ENCODE results near the gene TAX1BP3. TPM values are rescaled to one million over a fixed set of nuclear protein-coding genes. Genes with fewer than 3 reads are reported as not detected.

The TAX1BP3 gene
- total RNA-seq, 1 donor from 2014 or later = 91.2 TPM

DNA sequence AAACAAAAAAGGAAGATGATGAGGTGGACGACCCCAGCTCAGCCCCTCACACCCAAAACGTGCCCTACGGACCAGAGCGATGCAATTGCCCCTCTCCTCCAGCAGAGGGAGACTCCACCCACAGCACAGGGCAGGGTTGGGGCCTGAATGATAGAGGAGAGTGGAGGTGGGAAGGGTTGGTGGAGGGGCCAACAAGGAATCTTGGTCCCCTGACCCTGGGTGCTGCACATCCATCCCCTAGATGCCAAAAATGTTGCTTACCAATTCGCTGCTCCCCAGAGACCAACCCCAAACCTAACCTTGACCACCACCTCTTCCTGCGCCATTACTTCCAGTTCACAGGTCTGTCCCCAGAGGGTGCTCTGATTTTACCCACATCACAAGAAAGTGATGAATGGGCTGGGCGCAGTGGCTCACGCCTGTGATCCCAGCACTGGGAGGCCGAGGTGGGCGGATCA, 14.7 kb upstream of the TAX1BP3 start:
- H3K4me1 Mint-ChIP-seq (ENCODE audit: unreplicated experiment) = no peaks in the 10 kb centered on the region
- H3K9me3 Mint-ChIP-seq = no peaks in the 10 kb centered on the region
- peaks cover 14% of the 10 kb centered on the region for H3K27me3 Mint-ChIP-seq

DNA sequence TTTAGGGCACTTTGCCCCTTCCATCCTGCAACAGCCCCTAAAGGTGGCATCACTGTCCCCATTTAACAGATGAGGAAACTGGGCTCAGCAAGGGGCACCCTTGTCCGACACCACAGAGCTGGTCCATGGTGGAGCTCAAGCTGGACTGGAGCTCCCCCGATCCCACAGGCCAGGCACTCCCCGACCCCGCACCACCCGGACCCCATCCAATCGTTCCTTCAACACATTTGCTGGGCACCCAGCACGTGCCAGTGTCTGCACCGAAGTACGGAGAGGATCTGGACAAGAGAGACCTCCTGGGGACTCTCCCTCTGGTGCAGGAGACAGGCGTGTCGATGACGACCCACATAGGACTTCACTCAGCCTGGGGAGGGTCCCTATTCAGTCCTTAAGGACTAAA, 13.7 kb upstream of the TAX1BP3 start:
- DNase-seq (ENCODE audit: extremely low spot score, unreplicated experiment) = no peak
- Mint-ChIP-seq H3K4me3 (no peak overlapping the region), H3K36me3 (no peaks in the 10 kb centered on the region), H3K4me1 (ENCODE audit: unreplicated experiment) (no peaks in the 10 kb centered on the region), H3K27me3 (peaks cover 19% of the 10 kb centered on the region), H3K27ac (no peak overlapping the region), H3K9me3 (no peaks in the 10 kb centered on the region)
- TF ChIP-seq, protein P1, sequence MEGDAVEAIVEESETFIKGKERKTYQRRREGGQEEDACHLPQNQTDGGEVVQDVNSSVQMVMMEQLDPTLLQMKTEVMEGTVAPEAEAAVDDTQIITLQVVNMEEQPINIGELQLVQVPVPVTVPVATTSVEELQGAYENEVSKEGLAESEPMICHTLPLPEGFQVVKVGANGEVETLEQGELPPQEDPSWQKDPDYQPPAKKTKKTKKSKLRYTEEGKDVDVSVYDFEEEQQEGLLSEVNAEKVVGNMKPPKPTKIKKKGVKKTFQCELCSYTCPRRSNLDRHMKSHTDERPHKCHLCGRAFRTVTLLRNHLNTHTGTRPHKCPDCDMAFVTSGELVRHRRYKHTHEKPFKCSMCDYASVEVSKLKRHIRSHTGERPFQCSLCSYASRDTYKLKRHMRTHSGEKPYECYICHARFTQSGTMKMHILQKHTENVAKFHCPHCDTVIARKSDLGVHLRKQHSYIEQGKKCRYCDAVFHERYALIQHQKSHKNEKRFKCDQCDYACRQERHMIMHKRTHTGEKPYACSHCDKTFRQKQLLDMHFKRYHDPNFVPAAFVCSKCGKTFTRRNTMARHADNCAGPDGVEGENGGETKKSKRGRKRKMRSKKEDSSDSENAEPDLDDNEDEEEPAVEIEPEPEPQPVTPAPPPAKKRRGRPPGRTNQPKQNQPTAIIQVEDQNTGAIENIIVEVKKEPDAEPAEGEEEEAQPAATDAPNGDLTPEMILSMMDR (conservative IDR thresholded peaks at IDR 0.05) = no peak

More for the DNA sequence above, 14.7 kb upstream of the TAX1BP3 start:
- TF ChIP-seq, protein P1 (conservative IDR thresholded peaks at IDR 0.05) = peak; percentile 87
- DNase-seq (ENCODE audit: extremely low spot score, unreplicated experiment) = no peak
- Mint-ChIP-seq H3K36me3 (no peaks in the 10 kb centered on the region), H3K4me3 (no peak overlapping the region), H3K27ac (no peak overlapping the region)

DNA sequence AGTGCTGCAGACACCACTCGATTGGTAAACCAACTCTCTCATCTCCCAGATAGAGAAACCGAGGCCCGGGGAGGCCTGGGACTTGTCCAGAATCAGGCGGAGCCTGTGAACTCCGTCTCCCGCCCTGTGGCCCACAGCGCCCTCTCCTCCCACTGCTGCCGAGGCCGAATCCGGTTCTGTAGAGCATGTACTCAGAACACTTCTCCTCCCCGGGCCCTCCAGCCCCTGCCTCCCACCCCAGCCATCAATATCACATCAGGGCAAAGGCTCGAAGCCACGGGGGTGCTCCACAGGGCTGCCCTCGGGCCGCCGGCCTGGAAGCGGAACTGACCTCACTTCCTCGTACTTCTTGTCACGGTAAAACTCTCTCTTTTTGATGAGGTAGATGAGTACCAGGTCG, 13.2 kb upstream of the TAX1BP3 start:
- no peak for DNase-seq (ENCODE audit: extremely low spot score, unreplicated experiment)
- TF ChIP-seq, protein P1 (conservative IDR thresholded peaks at IDR 0.05) = no peak
- Mint-ChIP-seq H3K9me3 (no peaks in the 10 kb centered on the region), H3K4me1 (ENCODE audit: unreplicated experiment) (no peaks in the 10 kb centered on the region), H3K4me3 (no peak overlapping the region), H3K36me3 (no peaks in the 10 kb centered on the region), H3K27ac (no peak overlapping the region), H3K27me3 (peaks cover 19% of the 10 kb centered on the region)

DNA sequence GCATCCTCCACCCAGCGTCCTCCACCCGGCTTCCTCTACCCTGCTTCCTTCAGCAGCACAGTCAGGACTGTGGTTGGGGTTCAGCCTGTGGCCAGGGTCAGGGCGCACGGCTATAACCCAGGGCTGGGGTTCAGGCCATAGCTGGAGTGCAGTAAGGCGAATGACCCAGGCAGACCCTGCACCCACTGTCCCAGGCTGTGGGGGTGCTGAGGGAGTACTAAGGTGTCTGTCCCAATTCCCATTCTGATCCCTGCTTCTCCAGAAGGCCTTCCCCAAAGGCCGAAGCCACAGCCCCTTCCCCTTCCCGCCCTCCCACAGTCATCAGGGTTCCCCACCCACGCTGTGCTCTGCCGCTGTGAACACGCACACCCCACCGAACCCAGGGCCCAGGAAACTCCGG, 12.7 kb upstream of the TAX1BP3 start:
- H3K4me1 Mint-ChIP-seq (ENCODE audit: unreplicated experiment) = no peaks in the 10 kb centered on the region
- no peaks in the 10 kb centered on the region for H3K36me3 Mint-ChIP-seq
- no peaks in the 10 kb centered on the region for H3K9me3 Mint-ChIP-seq
- H3K27me3 Mint-ChIP-seq = peaks cover 19% of the 10 kb centered on the region
- no peak overlapping the region for H3K4me3 Mint-ChIP-seq
- no peak for DNase-seq (ENCODE audit: extremely low spot score, unreplicated experiment)
- TF ChIP-seq, protein P1 (conservative IDR thresholded peaks at IDR 0.05) = no peak
- H3K27ac Mint-ChIP-seq = no peak overlapping the region

DNA sequence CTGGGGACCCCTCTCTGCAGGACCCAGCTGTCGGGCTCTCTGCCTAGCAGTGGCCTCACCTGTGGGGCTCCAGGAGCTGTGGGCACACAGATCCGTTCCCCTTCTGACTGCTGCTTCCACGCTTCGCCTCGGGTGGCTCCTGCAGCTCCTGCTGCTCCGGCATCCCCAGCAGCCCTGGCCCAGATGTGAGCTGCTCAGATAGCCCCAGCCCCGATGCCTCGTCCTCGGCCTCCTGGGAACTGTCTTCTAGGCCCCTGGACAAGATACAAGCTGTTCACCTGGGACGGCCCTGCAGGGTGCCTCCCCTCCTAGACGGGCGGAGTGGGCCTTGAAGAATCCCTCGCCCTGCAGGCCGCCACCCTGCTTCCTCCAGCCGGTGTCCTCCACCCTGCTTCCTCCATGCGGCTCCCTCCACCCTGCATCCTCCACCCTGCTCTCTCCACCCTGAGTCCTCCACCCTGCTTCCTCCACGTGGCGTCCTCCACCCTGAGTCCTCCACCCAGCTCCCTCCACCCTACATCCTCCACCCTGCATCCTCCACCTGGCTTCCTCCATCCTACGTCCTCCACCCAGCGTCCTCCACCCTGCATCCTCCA, 11.3 kb upstream of the TAX1BP3 start:
- peaks cover 21% of the 10 kb centered on the region for H3K27me3 Mint-ChIP-seq
- H3K27ac Mint-ChIP-seq = no peak overlapping the region
- no peaks in the 10 kb centered on the region for H3K4me1 Mint-ChIP-seq (ENCODE audit: unreplicated experiment)
- H3K9me3 Mint-ChIP-seq = no peaks in the 10 kb centered on the region
- TF ChIP-seq, protein P1 (conservative IDR thresholded peaks at IDR 0.05) = no peak
- H3K4me3 Mint-ChIP-seq = no peak overlapping the region
- DNase-seq (ENCODE audit: extremely low spot score, unreplicated experiment) = no peak
- H3K36me3 Mint-ChIP-seq = no peaks in the 10 kb centered on the region

Data from type B pancreatic cell (in vitro differentiated cells).